Measurements from ENCODE around the gene ALPL. TPM values are rescaled to one million over a fixed set of nuclear protein-coding genes. Genes with fewer than 3 reads are reported as not detected.

The ALPL gene
- polyA plus RNA-seq, 1 donor from 2014 or later: 0.42 TPM

DNA sequence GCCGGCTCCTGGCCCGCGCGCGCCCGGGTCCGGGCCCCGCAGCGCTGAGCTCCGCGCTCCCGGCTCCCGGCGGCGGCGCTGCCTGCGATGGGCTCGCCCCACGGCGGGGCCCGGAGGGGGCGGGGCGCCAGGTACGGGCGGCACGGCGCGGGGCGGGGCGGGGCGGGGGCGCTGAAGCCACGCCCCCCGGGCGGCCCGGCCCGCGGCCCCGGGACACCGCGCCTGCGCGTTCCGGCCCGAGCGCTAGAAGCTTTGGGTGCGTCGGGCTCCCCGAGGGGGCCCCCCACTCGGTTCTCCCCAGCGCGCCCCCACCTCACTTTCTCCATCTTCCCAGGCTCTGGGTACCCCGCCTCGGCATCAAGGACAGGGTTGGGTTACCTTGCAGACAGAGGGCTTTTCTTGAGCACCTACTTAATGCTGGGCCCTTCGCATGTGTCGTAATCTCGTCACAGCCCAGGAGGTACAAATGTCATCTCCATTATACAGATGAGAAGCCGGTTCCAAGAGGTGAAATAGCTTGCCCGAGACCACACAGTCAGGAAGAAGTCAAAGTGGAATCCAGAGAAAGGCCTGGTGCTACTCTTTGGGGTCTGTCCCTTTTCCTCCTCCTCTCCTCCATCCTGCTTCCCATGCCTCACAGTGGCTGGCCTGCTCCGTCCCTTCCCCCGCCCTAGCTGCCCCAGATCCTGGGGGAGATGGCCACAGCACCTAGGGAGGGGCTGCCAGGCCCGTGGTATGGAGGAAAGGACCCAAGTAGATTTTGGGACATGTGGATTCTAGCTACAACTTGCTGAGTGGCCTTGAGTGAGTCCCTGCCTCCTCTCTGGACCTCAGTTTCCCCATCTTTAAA, 113.5 kb downstream of the ALPL start:
- H2AFZ ChIP-seq (ENCODE audit: low read depth, low read length): no peak overlapping the region
- TF ChIP-seq EP300 (conservative IDR thresholded peaks at IDR 0.05; ENCODE audit: poor library complexity, severe bottlenecking) (no peak), SMC3 (conservative IDR thresholded peaks at IDR 0.05; ENCODE audit: poor library complexity) (no peak)
- peaks cover 11% of the 10 kb centered on the region for H3K27me3 ChIP-seq (ENCODE audit: insufficient read depth, low read depth, low read length)
- H3K79me2 ChIP-seq (replicated peaks; ENCODE audit: insufficient read depth, low read length): no peaks in the 10 kb centered on the region
- peak overlapping the region; percentile 21 for H3K4me3 ChIP-seq (ENCODE audit: low read length)
- H3K36me3 ChIP-seq (ENCODE audit: insufficient read depth, low read length): no peaks in the 10 kb centered on the region
- H3K27ac ChIP-seq (ENCODE audit: low read length): no peak overlapping the region
- H3K9me3 ChIP-seq (ENCODE audit: low read length): no peaks in the 10 kb centered on the region
- no peaks in the 10 kb centered on the region for H3F3A ChIP-seq (ENCODE audit: insufficient read depth, low read length, poor library complexity, severe bottlenecking)
- no peak overlapping the region for H3K9ac ChIP-seq (ENCODE audit: low read length)
- H3K4me2 ChIP-seq (ENCODE audit: low read length): no peak overlapping the region
- H3K9me2 ChIP-seq (ENCODE audit: insufficient read depth, low read length): no peaks in the 10 kb centered on the region
- H4K20me1 ChIP-seq (ENCODE audit: insufficient read depth): no peaks in the 10 kb centered on the region

- Histone ChIP-seq H3K27ac (ENCODE audit: low read length) (no peak overlapping the region), H3K36me3 (ENCODE audit: insufficient read depth, low read length) (no peaks in the 10 kb centered on the region), H3K4me2 (ENCODE audit: low read length) (no peak overlapping the region), H3K9me3 (ENCODE audit: low read length) (no peaks in the 10 kb centered on the region), H3K9me2 (ENCODE audit: insufficient read depth, low read length) (no peaks in the 10 kb centered on the region), H3K79me2 (replicated peaks; ENCODE audit: insufficient read depth, low read length) (no peaks in the 10 kb centered on the region), H3K9ac (ENCODE audit: low read length) (no peak overlapping the region), H3K4me3 (ENCODE audit: low read length) (no peak overlapping the region), H4K20me1 (ENCODE audit: insufficient read depth) (no peaks in the 10 kb centered on the region), H3K27me3 (ENCODE audit: insufficient read depth, low read depth, low read length) (peaks cover 11% of the 10 kb centered on the region), H2AFZ (ENCODE audit: low read depth, low read length) (no peak overlapping the region), H3F3A (ENCODE audit: insufficient read depth, low read length, poor library complexity, severe bottlenecking) (no peaks in the 10 kb centered on the region)
- TF ChIP-seq, protein P1, sequence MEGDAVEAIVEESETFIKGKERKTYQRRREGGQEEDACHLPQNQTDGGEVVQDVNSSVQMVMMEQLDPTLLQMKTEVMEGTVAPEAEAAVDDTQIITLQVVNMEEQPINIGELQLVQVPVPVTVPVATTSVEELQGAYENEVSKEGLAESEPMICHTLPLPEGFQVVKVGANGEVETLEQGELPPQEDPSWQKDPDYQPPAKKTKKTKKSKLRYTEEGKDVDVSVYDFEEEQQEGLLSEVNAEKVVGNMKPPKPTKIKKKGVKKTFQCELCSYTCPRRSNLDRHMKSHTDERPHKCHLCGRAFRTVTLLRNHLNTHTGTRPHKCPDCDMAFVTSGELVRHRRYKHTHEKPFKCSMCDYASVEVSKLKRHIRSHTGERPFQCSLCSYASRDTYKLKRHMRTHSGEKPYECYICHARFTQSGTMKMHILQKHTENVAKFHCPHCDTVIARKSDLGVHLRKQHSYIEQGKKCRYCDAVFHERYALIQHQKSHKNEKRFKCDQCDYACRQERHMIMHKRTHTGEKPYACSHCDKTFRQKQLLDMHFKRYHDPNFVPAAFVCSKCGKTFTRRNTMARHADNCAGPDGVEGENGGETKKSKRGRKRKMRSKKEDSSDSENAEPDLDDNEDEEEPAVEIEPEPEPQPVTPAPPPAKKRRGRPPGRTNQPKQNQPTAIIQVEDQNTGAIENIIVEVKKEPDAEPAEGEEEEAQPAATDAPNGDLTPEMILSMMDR (IDR thresholded peaks at IDR 0.05; ENCODE audit: poor library complexity, severe bottlenecking): no peak
- TF ChIP-seq EP300 (conservative IDR thresholded peaks at IDR 0.05; ENCODE audit: poor library complexity, severe bottlenecking) (no peak), TAF1 (IDR thresholded peaks at IDR 0.05; ENCODE audit: low read depth) (no peak), SMC3 (conservative IDR thresholded peaks at IDR 0.05; ENCODE audit: poor library complexity) (no peak), MXI1 (conservative IDR thresholded peaks at IDR 0.05; ENCODE audit: poor library complexity, severe bottlenecking) (no peak)
Measured at GRCh38 chr1:21623410-21623961, 114.3 kb downstream of the ALPL start.

GRCh38 chr1:21624571-21625389, 115.6 kb downstream of the ALPL start:
- no peak for TF ChIP-seq POLR2AphosphoS5 (IDR thresholded peaks at IDR 0.05)
- no peak for TF ChIP-seq RAD21 (conservative IDR thresholded peaks at IDR 0.05)
- no peak for TF ChIP-seq EP300 (conservative IDR thresholded peaks at IDR 0.05; ENCODE audit: poor library complexity, severe bottlenecking)
- no peak for TF ChIP-seq MXI1 (conservative IDR thresholded peaks at IDR 0.05; ENCODE audit: poor library complexity, severe bottlenecking)
- TF ChIP-seq TAF1 (IDR thresholded peaks at IDR 0.05; ENCODE audit: low read depth): no peak
- TF ChIP-seq, protein P2, sequence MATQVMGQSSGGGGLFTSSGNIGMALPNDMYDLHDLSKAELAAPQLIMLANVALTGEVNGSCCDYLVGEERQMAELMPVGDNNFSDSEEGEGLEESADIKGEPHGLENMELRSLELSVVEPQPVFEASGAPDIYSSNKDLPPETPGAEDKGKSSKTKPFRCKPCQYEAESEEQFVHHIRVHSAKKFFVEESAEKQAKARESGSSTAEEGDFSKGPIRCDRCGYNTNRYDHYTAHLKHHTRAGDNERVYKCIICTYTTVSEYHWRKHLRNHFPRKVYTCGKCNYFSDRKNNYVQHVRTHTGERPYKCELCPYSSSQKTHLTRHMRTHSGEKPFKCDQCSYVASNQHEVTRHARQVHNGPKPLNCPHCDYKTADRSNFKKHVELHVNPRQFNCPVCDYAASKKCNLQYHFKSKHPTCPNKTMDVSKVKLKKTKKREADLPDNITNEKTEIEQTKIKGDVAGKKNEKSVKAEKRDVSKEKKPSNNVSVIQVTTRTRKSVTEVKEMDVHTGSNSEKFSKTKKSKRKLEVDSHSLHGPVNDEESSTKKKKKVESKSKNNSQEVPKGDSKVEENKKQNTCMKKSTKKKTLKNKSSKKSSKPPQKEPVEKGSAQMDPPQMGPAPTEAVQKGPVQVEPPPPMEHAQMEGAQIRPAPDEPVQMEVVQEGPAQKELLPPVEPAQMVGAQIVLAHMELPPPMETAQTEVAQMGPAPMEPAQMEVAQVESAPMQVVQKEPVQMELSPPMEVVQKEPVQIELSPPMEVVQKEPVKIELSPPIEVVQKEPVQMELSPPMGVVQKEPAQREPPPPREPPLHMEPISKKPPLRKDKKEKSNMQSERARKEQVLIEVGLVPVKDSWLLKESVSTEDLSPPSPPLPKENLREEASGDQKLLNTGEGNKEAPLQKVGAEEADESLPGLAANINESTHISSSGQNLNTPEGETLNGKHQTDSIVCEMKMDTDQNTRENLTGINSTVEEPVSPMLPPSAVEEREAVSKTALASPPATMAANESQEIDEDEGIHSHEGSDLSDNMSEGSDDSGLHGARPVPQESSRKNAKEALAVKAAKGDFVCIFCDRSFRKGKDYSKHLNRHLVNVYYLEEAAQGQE (IDR thresholded peaks at IDR 0.05; ENCODE audit: borderline replicate concordance): no peak
- TF ChIP-seq EZH2 (IDR thresholded peaks at IDR 0.05; ENCODE audit: borderline replicate concordance, insufficient read depth, low read length, poor library complexity, severe bottlenecking): no peak
- no peak overlapping the region for H3K9ac ChIP-seq (ENCODE audit: low read length)
- no peaks in the 10 kb centered on the region for H3K9me2 ChIP-seq (ENCODE audit: insufficient read depth, low read length)
- H2AFZ ChIP-seq (ENCODE audit: low read depth, low read length): no peak overlapping the region
- no peaks in the 10 kb centered on the region for H3K79me2 ChIP-seq (replicated peaks; ENCODE audit: insufficient read depth, low read length)
- no peak overlapping the region for H3K27ac ChIP-seq (ENCODE audit: low read length)
- H3K4me2 ChIP-seq (ENCODE audit: low read length): no peak overlapping the region
- H3K9me3 ChIP-seq (ENCODE audit: low read length): no peaks in the 10 kb centered on the region
- H3K36me3 ChIP-seq (ENCODE audit: insufficient read depth, low read length): no peaks in the 10 kb centered on the region
- H3F3A ChIP-seq (ENCODE audit: insufficient read depth, low read length, poor library complexity, severe bottlenecking): no peaks in the 10 kb centered on the region
- no peak overlapping the region for H3K4me3 ChIP-seq (ENCODE audit: low read length)
- H3K27me3 ChIP-seq (ENCODE audit: insufficient read depth, low read depth, low read length): peaks cover 11% of the 10 kb centered on the region
- H4K20me1 ChIP-seq (ENCODE audit: insufficient read depth): no peaks in the 10 kb centered on the region

All from neural cell (in vitro differentiated cells).